GM23338 (cell line): ENCODE measurements around the gene TRPC3. TPM values are rescaled to one million over a fixed set of nuclear protein-coding genes. Genes with fewer than 3 reads are reported as not detected.

Source experiments
- ATAC-seq: fragments of 200-7000 bp; cut with Tn5 transposase; 3 replicates; pipeline ENCODE4 v1.9.1; 2020
- DNase-seq: peaks from one replicate; pipeline ENCODE4 v3.0.0-alpha.2; 2015; ENCODE audit warnings: low spot score
- H2AFZ ChIP-seq: fragments of 200-600 bp; sonication (generic); 2 replicates; pipeline ENCODE4 v1.8.0; 2016; ENCODE audit warnings: antibody characterized with exemption, mild to moderate bottlenecking, moderate library complexity
- H3F3A ChIP-seq: fragments of 200-600 bp; sonication (generic); replicated peaks from 2 replicates; pipeline ENCODE4 v1.8.0; 2017; ENCODE audit warnings: antibody characterized with exemption, mixed run types, low read depth
- H3K27ac ChIP-seq: fragments of 200-600 bp; sonication (generic); 2 replicates; pipeline ENCODE4 v1.6.1; 2016; ENCODE audit warnings: low read depth
- H3K27me3 ChIP-seq: fragments of 200-600 bp; sonication (generic); 2 replicates; pipeline ENCODE4 v1.8.0; 2016; ENCODE audit warnings: mild to moderate bottlenecking, mixed run types, moderate library complexity; ENCODE audit not compliant: insufficient read depth
- H3K36me3 ChIP-seq: fragments of 200-600 bp; sonication (generic); 2 replicates; pipeline ENCODE4 v1.8.0; 2016; ENCODE audit warnings: mild to moderate bottlenecking; ENCODE audit not compliant: insufficient read depth
- H3K4me1 ChIP-seq: fragments of 200-600 bp; sonication (generic); 2 replicates; pipeline ENCODE4 v1.8.0; 2016; ENCODE audit warnings: mild to moderate bottlenecking, moderate library complexity; ENCODE audit not compliant: insufficient read depth
- H3K4me2 ChIP-seq: fragments of 200-600 bp; sonication (generic); 2 replicates; pipeline ENCODE4 v1.7.1; 2017; ENCODE audit warnings: mixed run types
- H3K4me3 ChIP-seq: fragments of 200-600 bp; sonication (generic); 2 replicates; pipeline ENCODE4 v1.6.1; 2016; ENCODE audit warnings: mixed run types
- H3K79me2 ChIP-seq: fragments of 200-600 bp; sonication (generic); replicated peaks from 2 replicates; pipeline ENCODE4 v1.8.0; 2017; ENCODE audit warnings: mild to moderate bottlenecking; ENCODE audit not compliant: insufficient read depth
- H3K9me2 ChIP-seq: fragments of 200-600 bp; sonication (generic); 2 replicates; pipeline ENCODE4 v1.8.0; 2017; ENCODE audit not compliant: insufficient read depth
- H4K20me1 ChIP-seq: fragments of 200-600 bp; sonication (generic); replicated peaks from 2 replicates; pipeline ENCODE4 v1.8.0; 2017; ENCODE audit warnings: mild to moderate bottlenecking; ENCODE audit not compliant: insufficient read depth
- H3K27ac Mint-ChIP-seq: 2 replicates; pipeline ENCODE4 v1.8.0; 2020; ENCODE audit warnings: inconsistent platforms, mild to moderate bottlenecking, moderate library complexity, mixed read lengths
- H3K27me3 Mint-ChIP-seq: 3 replicates; pipeline ENCODE4 v1.8.0; 2022; ENCODE audit warnings: low read depth, mild to moderate bottlenecking, moderate library complexity, mixed read lengths, inconsistent platforms; ENCODE audit not compliant: insufficient read depth, poor library complexity
- H3K36me3 Mint-ChIP-seq: 3 replicates; pipeline ENCODE4 v1.8.0; 2021; ENCODE audit warnings: low read depth, mild to moderate bottlenecking, inconsistent platforms, moderate library complexity, mixed read lengths
- H3K4me1 Mint-ChIP-seq: 3 replicates; pipeline ENCODE4 v1.8.0; 2020; ENCODE audit warnings: mild to moderate bottlenecking, inconsistent platforms, mixed read lengths
- H3K4me3 Mint-ChIP-seq: 3 replicates; pipeline ENCODE4 v1.8.0; 2021; ENCODE audit warnings: moderate library complexity, mild to moderate bottlenecking, inconsistent platforms, mixed read lengths
- H3K9me3 Mint-ChIP-seq: 3 replicates; pipeline ENCODE4 v1.8.0; 2020; ENCODE audit warnings: moderate library complexity, mild to moderate bottlenecking, inconsistent platforms, mixed read lengths
- CREB1 ChIP-seq: fragments of 250-450 bp; sonication (Bioruptor Pico); IDR thresholded peaks from 2 replicates; pipeline ENCODE4 v1.5.0; 2020; ENCODE audit warnings: low read depth, mild to moderate bottlenecking, moderate library complexity
- CTCF ChIP-seq, 2 experiments: fragments of 200-600 bp in 1 of 2; sonication (generic) in 1 of 2; conservative IDR thresholded peaks; 2 replicates each; pipeline versions ENCODE4 v1.5.1 to v1.6.1; 2016 to 2017; ENCODE audit warnings: antibody characterized with exemption in 2 of 2, low read depth in 2 of 2, mild to moderate bottlenecking in 2 of 2, moderate library complexity in 1 of 2
- EZH2 ChIP-seq: fragments of 200-600 bp; sonication (generic); IDR thresholded peaks from one replicate; pipeline ENCODE4 v1.8.0; 2017; ENCODE audit warnings: antibody characterized with exemption, mild to moderate bottlenecking, low read depth; ENCODE audit not compliant: unreplicated experiment
- EZH2phosphoT487 ChIP-seq: fragments of 200-600 bp; sonication (generic); IDR thresholded peaks from one replicate; pipeline ENCODE4 v1.8.1; 2018; ENCODE audit warnings: antibody characterized with exemption; ENCODE audit not compliant: unreplicated experiment
- NANOG ChIP-seq: IDR thresholded peaks from 2 replicates; pipeline ENCODE4 v1.6.1; 2016; ENCODE audit warnings: antibody characterized with exemption, borderline replicate concordance
- STAT1 ChIP-seq: IDR thresholded peaks from one replicate; pipeline ENCODE4 v1.6.1; 2016; ENCODE audit warnings: antibody characterized with exemption; ENCODE audit not compliant: unreplicated experiment
- ZNF331 ChIP-seq: fragments of 250-450 bp; sonication (Bioruptor Pico); IDR thresholded peaks from 2 replicates; pipeline ENCODE4 v1.5.0; 2020; ENCODE audit warnings: low read depth, mild to moderate bottlenecking, moderate library complexity
- ZNF462 ChIP-seq: fragments of 250-450 bp; sonication (Bioruptor Pico); IDR thresholded peaks from 2 replicates; pipeline ENCODE4 v1.5.0; 2020; ENCODE audit warnings: mild to moderate bottlenecking, moderate library complexity
- polyA plus RNA-seq: library from polyadenylated mRNA; unstranded; fragments of >200 nt; fragmentation: Nextera tagmentation; extraction: Ambion mirVana; gene quantifications from 2 replicates; pipeline ENCODE4 v1.2.1, GENCODE V29; 2016
- total RNA-seq: library from RNA; depleted of rRNA; stranded (reverse); fragments of >200 nt; shearing (Covaris generic); gene quantifications from 2 replicates; pipeline ENCODE4 v1.2.3, GENCODE V29; 2014

The TRPC3 gene
- total and polyA plus RNA-seq, 2 experiments from 2014 or later: 0.44 to 1.0 TPM

GRCh38 chr4:121946644-121947043 is 5.2 kb downstream of the TRPC3 start (continued):
- TF ChIP-seq ZNF462 (CRISPR knock-in tag): no peak
- no peak for TF ChIP-seq NANOG
- TF ChIP-seq EZH2: no peak
- no peak for TF ChIP-seq CTCF (conservative IDR thresholded peaks at IDR 0.05; ENCODE audit: low read depth in 2 of 2)
- TF ChIP-seq STAT1: no peak
- TF ChIP-seq ZNF331 (CRISPR knock-in tag): no peak
- no peak for TF ChIP-seq EZH2phosphoT487

GRCh38 chr4:121943941-121944340 is 7.9 kb downstream of the TRPC3 start:
- no peaks in the 10 kb centered on the region for H3K9me3 Mint-ChIP-seq
- Histone ChIP-seq H2AFZ (no peak overlapping the region), H3K27me3 (peaks cover 26% of the 10 kb centered on the region), H3K4me2 (no peak overlapping the region), H3K4me1 (peaks cover 3% of the 10 kb centered on the region; the same call in 1 of the 2 replicates), H3K36me3 (no peaks in the 10 kb centered on the region), H3K27ac (no peak overlapping the region), H3K4me3 (no peak overlapping the region), H3K9me2 (no peaks in the 10 kb centered on the region), H3F3A (no peaks in the 10 kb centered on the region), H3K79me2 (no peaks in the 10 kb centered on the region), H4K20me1 (no peaks in the 10 kb centered on the region)
- peak; percentile 100 for ATAC-seq
- H3K27ac Mint-ChIP-seq: no peak overlapping the region
- H3K27me3 Mint-ChIP-seq: peaks cover 10% of the 10 kb centered on the region
- H3K36me3 Mint-ChIP-seq: no peaks in the 10 kb centered on the region
- no peak overlapping the region for H3K4me3 Mint-ChIP-seq
- DNase-seq: peak; percentile 86
- H3K4me1 Mint-ChIP-seq: peaks cover 3% of the 10 kb centered on the region; the same call in 1 of the 3 replicates
- TF ChIP-seq ZNF462 (CRISPR knock-in tag) (0 out of 2 replicates have a peak, but pooled peaks have one; percentile 22), CREB1 (CRISPR knock-in tag) (no peak), ZNF331 (CRISPR knock-in tag) (no peak), NANOG (no peak)
